Effector memory CD4-positive, alpha-beta T cell (primary cell): ENCODE measurements around the gene PISD.

Experiments used
- DNase-seq, 3 donors: peaks; one replicate each; pipeline ENCODE4 v3.0.0-alpha.2; 2020
- H3K27ac ChIP-seq: 2 replicates; pipeline ENCODE4 v1.7.0; 2013; ENCODE audit warnings: mild to moderate bottlenecking, low read length, moderate library complexity; ENCODE audit not compliant: insufficient read depth, poor library complexity, severe bottlenecking
- H3K27me3 ChIP-seq: replicated peaks from 2 replicates; pipeline ENCODE4 v1.7.0; 2013; ENCODE audit warnings: mild to moderate bottlenecking, low read length; ENCODE audit not compliant: insufficient read depth, control insufficient read depth, poor library complexity, severe bottlenecking
- H3K36me3 ChIP-seq: 2 replicates; pipeline ENCODE4 v1.7.0; 2013; ENCODE audit warnings: mild to moderate bottlenecking, low read length, moderate library complexity; ENCODE audit not compliant: control insufficient read depth, insufficient read depth
- H3K4me1 ChIP-seq: 2 replicates; pipeline ENCODE4 v1.7.0; 2013; ENCODE audit warnings: low read length, mild to moderate bottlenecking; ENCODE audit not compliant: control insufficient read depth, insufficient read depth, poor library complexity, severe bottlenecking
- H3K4me3 ChIP-seq: 2 replicates; pipeline ENCODE4 v1.7.0; 2013; ENCODE audit warnings: low read length, low read depth, mild to moderate bottlenecking; ENCODE audit not compliant: insufficient read depth, poor library complexity, severe bottlenecking
- H3K9me3 ChIP-seq: 2 replicates; pipeline ENCODE4 v1.7.0; 2013; ENCODE audit warnings: mild to moderate bottlenecking, low read length, moderate library complexity; ENCODE audit not compliant: control insufficient read depth

PISD gene

GRCh38 chr22:31653944-31654343 is 8.1 kb downstream of the PISD start:
- Histone ChIP-seq H3K27ac (no peak overlapping the region), H3K9me3 (no peaks in the 10 kb centered on the region), H3K27me3 (no peaks in the 10 kb centered on the region), H3K4me3 (no peak overlapping the region), H3K4me1 (no peaks in the 10 kb centered on the region), H3K36me3 (peaks cover 12% of the 10 kb centered on the region)
- DNase-seq: no peak

- peaks cover 16% of the 10 kb centered on the region for H3K36me3 ChIP-seq
- H3K4me1 ChIP-seq: no peaks in the 10 kb centered on the region
- H3K27ac ChIP-seq: no peak overlapping the region
- no peak overlapping the region for H3K4me3 ChIP-seq
- no peaks in the 10 kb centered on the region for H3K9me3 ChIP-seq
- H3K27me3 ChIP-seq: no peaks in the 10 kb centered on the region
- DNase-seq: no peak
These were observed 8.9 kb downstream of the PISD start for GRCh38 chr22:31652911-31653684.

- no peaks in the 10 kb centered on the region for H3K4me1 ChIP-seq
- H3K36me3 ChIP-seq: peaks cover 26% of the 10 kb centered on the region
- H3K27ac ChIP-seq: no peak overlapping the region
- DNase-seq: no peak
- no peaks in the 10 kb centered on the region for H3K27me3 ChIP-seq
- H3K4me3 ChIP-seq: no peak overlapping the region
- no peaks in the 10 kb centered on the region for H3K9me3 ChIP-seq
These were observed 9.9 kb downstream of the PISD start for GRCh38 chr22:31652088-31652487.

- no peak overlapping the region for H3K27ac ChIP-seq
- no peaks in the 10 kb centered on the region for H3K9me3 ChIP-seq
- H3K4me3 ChIP-seq: no peak overlapping the region
- no peaks in the 10 kb centered on the region for H3K27me3 ChIP-seq
- H3K36me3 ChIP-seq: peaks cover 30% of the 10 kb centered on the region
- no peak for DNase-seq
- H3K4me1 ChIP-seq: no peaks in the 10 kb centered on the region
These were observed 10.4 kb downstream of the PISD start for GRCh38 chr22:31651664-31652063.

GRCh38 chr22:31650391-31650790 is 11.6 kb downstream of the PISD start:
- H3K27ac ChIP-seq: no peak overlapping the region
- peaks cover 30% of the 10 kb centered on the region for H3K36me3 ChIP-seq
- no peak for DNase-seq
- H3K27me3 ChIP-seq: no peaks in the 10 kb centered on the region
- H3K4me1 ChIP-seq: no peaks in the 10 kb centered on the region
- no peak overlapping the region for H3K4me3 ChIP-seq
- no peaks in the 10 kb centered on the region for H3K9me3 ChIP-seq

GRCh38 chr22:31647523-31648320 is 14.3 kb downstream of the PISD start:
- Histone ChIP-seq H3K27me3 (no peaks in the 10 kb centered on the region), H3K9me3 (no peaks in the 10 kb centered on the region), H3K4me1 (no peaks in the 10 kb centered on the region), H3K4me3 (no peak overlapping the region), H3K27ac (no peak overlapping the region), H3K36me3 (peaks cover 40% of the 10 kb centered on the region)
- DNase-seq: no peak

GRCh38 chr22:31647066-31647465 is 14.9 kb downstream of the PISD start:
- Histone ChIP-seq H3K27ac (no peak overlapping the region), H3K27me3 (no peaks in the 10 kb centered on the region), H3K4me1 (no peaks in the 10 kb centered on the region), H3K36me3 (peaks cover 40% of the 10 kb centered on the region), H3K9me3 (no peaks in the 10 kb centered on the region), H3K4me3 (no peak overlapping the region)
- DNase-seq: no peak

GRCh38 chr22:31646186-31647019 is 15.6 kb downstream of the PISD start:
- H3K27me3 ChIP-seq: no peaks in the 10 kb centered on the region
- no peaks in the 10 kb centered on the region for H3K4me1 ChIP-seq
- DNase-seq: no peak
- no peak overlapping the region for H3K27ac ChIP-seq
- peaks cover 40% of the 10 kb centered on the region for H3K36me3 ChIP-seq
- H3K9me3 ChIP-seq: no peaks in the 10 kb centered on the region
- no peak overlapping the region for H3K4me3 ChIP-seq

- no peak for DNase-seq
- peaks cover 6% of the 10 kb centered on the region for H3K4me1 ChIP-seq
- no peak overlapping the region for H3K27ac ChIP-seq
- no peaks in the 10 kb centered on the region for H3K27me3 ChIP-seq
- peaks cover 7% of the 10 kb centered on the region for H3K36me3 ChIP-seq
- H3K9me3 ChIP-seq: no peaks in the 10 kb centered on the region
- no peak overlapping the region for H3K4me3 ChIP-seq
These were observed 22.5 kb downstream of the PISD start for GRCh38 chr22:31639436-31640039.
